Common myeloid progenitor, CD34-positive (primary cell): ENCODE data around the gene SLC38A10.
A peak's percentile ranks its signal among the peaks of the same experiment; 100 is the strongest.

Source experiments
- CTCF ChIA-PET: fragments of 350-600 bp; sonication (Branson Sonifier 250); formaldehyde crosslinking; loops from one replicate; lab custom pipeline; 2021; ENCODE audit warnings: antibody characterized with exemption; lab: Charles Lee
- POLR2A ChIA-PET: fragments of 350-600 bp; sonication (Branson Sonifier 250); formaldehyde crosslinking; loops from one replicate; lab custom pipeline; 2021; ENCODE audit warnings: antibody characterized with exemption; lab: Charles Lee
- DNase-seq, 3 donors: peaks; one replicate each; pipeline versions ENCODE4 v3.0.0 to v3.0.0-alpha.2; 2013
- H3K27ac ChIP-seq, 2 experiments: 1 replicate in 1 of 2; 2 replicates in 1 of 2; pipeline ENCODE4 v1.7.0; 2013; ENCODE audit warnings: inconsistent platforms in 2 of 2, low read length in 2 of 2, mild to moderate bottlenecking in 2 of 2, low read depth in 1 of 2, moderate library complexity in 1 of 2; ENCODE audit not compliant: severe bottlenecking in 2 of 2, insufficient read depth in 1 of 2, poor library complexity in 1 of 2
- H3K27me3 ChIP-seq, 5 experiments: replicated peaks in 2 of 5; 1 replicate in 3 of 5; 2 replicates in 2 of 5; pipeline versions ENCODE4 v1.6.1 to v1.7.0; 2013; ENCODE audit warnings: low read length in 4 of 5, mild to moderate bottlenecking in 2 of 5, moderate library complexity in 2 of 5, inconsistent platforms in 1 of 5; ENCODE audit not compliant: insufficient read depth in 5 of 5, control insufficient read depth in 4 of 5
- H3K36me3 ChIP-seq, 4 experiments: 1 replicate in 2 of 4; 2 replicates in 2 of 4; pipeline versions ENCODE4 v1.6.1 to v1.7.0; 2013; ENCODE audit warnings: low read length in 3 of 4, control low read depth in 1 of 4, mild to moderate bottlenecking in 1 of 4; ENCODE audit not compliant: control insufficient read depth in 4 of 4, insufficient read depth in 4 of 4
- H3K4me1 ChIP-seq, 4 experiments: 1 replicate in 3 of 4; 2 replicates in 1 of 4; pipeline versions ENCODE4 v1.6.1 to v1.7.1; 2013; ENCODE audit warnings: low read length in 3 of 4, mild to moderate bottlenecking in 3 of 4, control low read depth in 1 of 4, inconsistent platforms in 1 of 4, moderate library complexity in 1 of 4; ENCODE audit not compliant: control insufficient read depth in 4 of 4, insufficient read depth in 4 of 4; ENCODE audit errors: control extremely low read depth in 1 of 4
- H3K4me3 ChIP-seq, 7 experiments: 1 replicate in 4 of 7; 2 replicates in 3 of 7; pipeline versions ENCODE4 v1.5.1 to v1.7.0; 2013; ENCODE audit warnings: mild to moderate bottlenecking in 7 of 7, low read length in 6 of 7, moderate library complexity in 6 of 7, inconsistent platforms in 2 of 7, low read depth in 2 of 7, control low read depth in 1 of 7; ENCODE audit not compliant: insufficient read depth in 4 of 7, control insufficient read depth in 1 of 7; ENCODE audit errors: extremely low read depth in 1 of 7
- H3K9me3 ChIP-seq, 5 experiments: 1 replicate in 4 of 5; 2 replicates in 1 of 5; pipeline versions ENCODE4 v1.6.1 to v1.7.1; 2013; ENCODE audit warnings: low read length in 4 of 5, mild to moderate bottlenecking in 2 of 5, inconsistent platforms in 1 of 5, low read depth in 1 of 5, moderate library complexity in 1 of 5; ENCODE audit not compliant: control insufficient read depth in 4 of 5, insufficient read depth in 2 of 5; ENCODE audit errors: control extremely low read depth in 1 of 5
- WGBS: methylation state at CpG from one replicate; pipeline ENCODE4 v1.1.5; 2013; ENCODE audit not compliant: insufficient coverage; 5-methylcytosine and 5-hydroxymethylcytosine counted together

Gene SLC38A10

DNA sequence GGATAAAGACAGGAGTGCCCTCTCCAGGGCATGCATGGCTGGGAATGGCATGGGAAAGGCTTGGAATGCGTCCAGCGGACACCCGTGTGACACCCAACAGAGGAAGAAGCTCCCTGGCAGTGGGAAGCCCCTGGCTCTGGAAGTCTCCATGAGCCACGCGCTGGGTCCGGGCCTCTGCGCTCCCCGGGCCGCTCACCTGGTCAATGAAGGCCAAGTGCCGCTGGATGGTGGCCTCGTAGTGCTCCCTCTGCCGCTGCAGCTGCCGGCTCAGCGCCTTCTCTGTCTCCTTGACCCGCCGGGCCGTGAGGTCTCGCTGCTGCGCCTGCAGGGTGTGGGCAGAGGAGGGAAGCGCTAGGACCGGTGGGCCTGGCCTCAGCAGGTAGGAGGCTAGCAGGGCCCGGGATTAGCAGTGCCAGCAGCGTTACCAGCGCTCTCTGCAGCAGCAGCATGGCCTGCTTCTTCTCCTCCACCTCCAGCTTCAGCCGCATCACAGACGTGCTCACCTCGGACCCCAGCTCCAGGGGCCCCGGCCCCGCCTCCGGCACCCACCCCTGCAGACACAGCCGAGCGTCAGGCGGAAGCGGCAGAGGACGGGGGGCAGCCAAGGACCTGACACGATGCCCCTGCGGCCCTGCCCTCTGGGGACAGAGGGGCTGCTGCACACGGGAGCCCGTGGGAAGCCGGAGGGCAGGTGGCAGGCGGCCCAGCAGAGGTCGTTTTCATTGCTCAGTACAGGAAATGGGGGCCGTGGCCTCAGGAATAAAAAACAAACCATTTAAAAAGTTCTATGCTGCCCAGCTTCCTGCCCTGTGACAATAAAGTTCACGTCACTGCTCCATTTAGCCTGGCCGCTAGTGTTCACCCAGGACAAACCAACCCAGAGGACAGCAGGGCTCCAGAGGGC lies 98.3 kb downstream of the SLC38A10 start:
- H3K4me3 ChIP-seq = peak overlapping the region in 1 of 7 experiments; percentile 26
- peak in 1 of 3 donors; percentile 34 for DNase-seq
- WGBS = 96% methylated on average over 45 of the region's 45 CpGs
- H3K9me3 ChIP-seq = no peaks in the 10 kb centered on the region
- H3K27ac ChIP-seq = no peak overlapping the region
- peaks cover 2 to 57% (median 23%) of the 10 kb centered on the region in 4 experiments for H3K36me3 ChIP-seq
- H3K4me1 ChIP-seq = peaks cover 0 to 12% (median 4%) of the 10 kb centered on the region in 4 experiments
- H3K27me3 ChIP-seq = no peaks in the 10 kb centered on the region
- ChIA-PET CTCF (interaction anchor here (1.6 to 8.2 kb wide), 2 partner anchors 10 to 55 kb away, joined by 5 to 60 read pairs; no protein-coding TSS in a partner anchor), POLR2A (no interaction called here)

DNA sequence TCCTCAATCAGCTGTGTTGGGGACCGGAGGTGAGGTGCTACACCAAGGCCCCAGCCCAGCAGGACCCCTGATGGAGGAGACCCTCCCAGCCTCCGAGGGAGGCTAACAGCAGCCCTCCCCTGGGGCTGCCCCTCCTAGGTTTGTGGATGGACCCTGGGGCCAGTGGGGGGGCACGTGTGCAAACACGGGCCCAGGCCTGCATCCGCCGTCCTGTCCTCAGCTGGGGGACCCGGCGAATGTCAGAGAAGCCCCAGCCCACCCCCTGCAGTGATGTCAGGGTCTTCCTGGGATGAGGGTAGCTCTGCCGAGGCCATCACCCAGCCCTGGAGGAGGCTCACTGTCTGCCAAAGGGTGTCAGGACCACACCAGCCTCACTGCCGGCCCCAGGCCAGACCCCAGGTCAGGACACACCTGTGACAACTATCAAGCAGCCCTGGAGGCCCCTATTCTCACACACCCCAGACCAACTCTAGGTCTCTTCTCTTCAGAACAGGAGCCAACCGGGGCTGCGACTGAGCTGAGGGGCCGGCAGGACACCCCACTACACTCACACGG lies 99.1 kb downstream of the SLC38A10 start:
- DNase-seq = no peak
- peaks cover 0 to 10% (median 3%) of the 10 kb centered on the region in 4 experiments for H3K4me1 ChIP-seq
- H3K27ac ChIP-seq = no peak overlapping the region
- ChIA-PET POLR2A (no interaction called here), CTCF (interaction anchor here (8.2 kb wide), 1 partner anchor 54 kb away, joined by 60 read pairs; no protein-coding TSS in a partner anchor)
- WGBS = 94% methylated on average over 13 of the region's 14 CpGs
- H3K9me3 ChIP-seq = no peaks in the 10 kb centered on the region
- H3K27me3 ChIP-seq = no peaks in the 10 kb centered on the region
- peaks cover 2 to 61% (median 26%) of the 10 kb centered on the region in 4 experiments for H3K36me3 ChIP-seq
- no peak overlapping the region for H3K4me3 ChIP-seq
